Tibial nerve (tissue), 4 donors: Measurements from ENCODE around the gene SRSF2. TPM values are rescaled to one million over a fixed set of nuclear protein-coding genes. Genes with fewer than 3 reads are reported as not detected.

ENCODE experiments used
- DNase-seq, 2 donors: peaks; one replicate each; pipeline ENCODE4 v3.0.0-alpha.2; 2019; ENCODE audit warnings: low spot score in 2 of 2
- H3K27ac ChIP-seq, 4 donors: fragments of 200-600 bp; sonication (generic) in 3 of 4; one replicate each; pipeline ENCODE4 v1.5.1; 2017 to 2019; ENCODE audit warnings: mild to moderate bottlenecking in 1 of 4
- H3K27me3 ChIP-seq, 2 donors: fragments of 200-600 bp; sonication (generic) in 1 of 2; one replicate each; pipeline versions ENCODE4 v1.5.1 to v1.6.0; 2017 to 2019
- H3K36me3 ChIP-seq, 3 donors: fragments of 200-600 bp; sonication (generic); one replicate each; pipeline ENCODE4 v1.5.1; 2018 to 2019
- H3K4me1 ChIP-seq, 4 donors: fragments of 200-600 bp; sonication (generic) in 3 of 4; one replicate each; pipeline ENCODE4 v1.5.1; 2017 to 2019
- H3K4me3 ChIP-seq, 4 donors: fragments of 200-600 bp; sonication (generic) in 3 of 4; one replicate each; pipeline ENCODE4 v1.5.1; 2017 to 2019; ENCODE audit warnings: mild to moderate bottlenecking in 1 of 4, moderate library complexity in 1 of 4
- H3K9me3 ChIP-seq, 4 donors: fragments of 200-600 bp; sonication (generic) in 3 of 4; one replicate each; pipeline ENCODE4 v1.5.1; 2017 to 2019
- EP300 ChIP-seq, 2 donors: sonication (generic); formaldehyde crosslinking; IDR thresholded peaks; one replicate each; pipeline ENCODE4 v1.6.1; 2017; ENCODE audit warnings: antibody characterized with exemption in 2 of 2, mild to moderate bottlenecking in 1 of 2
- POLR2A ChIP-seq, 2 donors: fragments of 450-650 bp; IDR thresholded peaks; one replicate each; pipeline ENCODE4 v1.6.1; 2017; ENCODE audit warnings: antibody characterized with exemption in 2 of 2, mild to moderate bottlenecking in 2 of 2, moderate library complexity in 2 of 2
- WGBS, 2 donors: methylation state at CpG; one replicate each; pipeline ENCODE4 v1.1.5; 2018; 5-methylcytosine and 5-hydroxymethylcytosine counted together
- total RNA-seq, 4 donors: library from RNA; depleted of rRNA; stranded (reverse); fragments of >200 nt; gene quantifications; one replicate each; pipeline ENCODE4 v1.1.0, GENCODE V29; 2016
- TF ChIP-seq, protein P1 (sequence below), 5 experiments: fragments of 200-600 bp in 3 of 5; fragments of 450-650 bp in 2 of 5; sonication (generic) in 3 of 5; IDR thresholded peaks; one replicate each; pipeline ENCODE4 v1.5.1; 2016 to 2019; ENCODE audit warnings: antibody characterized with exemption in 5 of 5, mild to moderate bottlenecking in 3 of 5, moderate library complexity in 2 of 5

The SRSF2 gene
- total RNA-seq, 4 donors from 2014 or later: 196 to 452 (median 271) TPM

DNA sequence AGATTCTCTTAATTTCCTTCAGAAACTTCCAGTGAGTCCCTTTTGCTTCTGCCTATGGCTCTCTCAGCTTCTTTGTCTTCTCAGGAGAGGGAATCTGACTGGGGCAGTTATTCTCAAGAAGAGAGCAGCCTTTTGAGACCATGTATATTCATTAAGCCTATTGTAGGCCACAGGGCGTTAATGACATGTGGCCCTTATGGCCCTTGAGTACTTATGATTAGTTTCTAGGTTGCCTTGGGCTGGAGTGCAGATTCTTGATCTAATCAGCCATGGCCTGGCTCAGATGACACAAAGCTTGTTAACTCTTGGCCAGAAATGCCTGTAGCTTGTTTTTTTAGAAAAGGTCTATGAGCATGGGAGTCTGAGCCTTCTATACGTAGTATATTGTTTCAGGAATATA, 18.2 kb upstream of the SRSF2 start:
- H3K9me3 ChIP-seq: no peaks in the 10 kb centered on the region
- no peak for TF ChIP-seq POLR2A (IDR thresholded peaks at IDR 0.05)
- TF ChIP-seq, protein P1, sequence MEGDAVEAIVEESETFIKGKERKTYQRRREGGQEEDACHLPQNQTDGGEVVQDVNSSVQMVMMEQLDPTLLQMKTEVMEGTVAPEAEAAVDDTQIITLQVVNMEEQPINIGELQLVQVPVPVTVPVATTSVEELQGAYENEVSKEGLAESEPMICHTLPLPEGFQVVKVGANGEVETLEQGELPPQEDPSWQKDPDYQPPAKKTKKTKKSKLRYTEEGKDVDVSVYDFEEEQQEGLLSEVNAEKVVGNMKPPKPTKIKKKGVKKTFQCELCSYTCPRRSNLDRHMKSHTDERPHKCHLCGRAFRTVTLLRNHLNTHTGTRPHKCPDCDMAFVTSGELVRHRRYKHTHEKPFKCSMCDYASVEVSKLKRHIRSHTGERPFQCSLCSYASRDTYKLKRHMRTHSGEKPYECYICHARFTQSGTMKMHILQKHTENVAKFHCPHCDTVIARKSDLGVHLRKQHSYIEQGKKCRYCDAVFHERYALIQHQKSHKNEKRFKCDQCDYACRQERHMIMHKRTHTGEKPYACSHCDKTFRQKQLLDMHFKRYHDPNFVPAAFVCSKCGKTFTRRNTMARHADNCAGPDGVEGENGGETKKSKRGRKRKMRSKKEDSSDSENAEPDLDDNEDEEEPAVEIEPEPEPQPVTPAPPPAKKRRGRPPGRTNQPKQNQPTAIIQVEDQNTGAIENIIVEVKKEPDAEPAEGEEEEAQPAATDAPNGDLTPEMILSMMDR (IDR thresholded peaks at IDR 0.05): no peak
- TF ChIP-seq EP300 (IDR thresholded peaks at IDR 0.05): no peak
- H3K27me3 ChIP-seq: no peaks in the 10 kb centered on the region
- no peak for DNase-seq
- peaks cover 0 to 76% (median 4%) of the 10 kb centered on the region in 3 donors for H3K36me3 ChIP-seq
- no peak overlapping the region for H3K4me3 ChIP-seq
- H3K4me1 ChIP-seq: peaks cover 0 to 4% (median 0%) of the 10 kb centered on the region in 4 donors
- 98 to 100% methylated on average over 2 of the region's 2 CpGs for WGBS, 2 donors
- no peak overlapping the region for H3K27ac ChIP-seq

DNA sequence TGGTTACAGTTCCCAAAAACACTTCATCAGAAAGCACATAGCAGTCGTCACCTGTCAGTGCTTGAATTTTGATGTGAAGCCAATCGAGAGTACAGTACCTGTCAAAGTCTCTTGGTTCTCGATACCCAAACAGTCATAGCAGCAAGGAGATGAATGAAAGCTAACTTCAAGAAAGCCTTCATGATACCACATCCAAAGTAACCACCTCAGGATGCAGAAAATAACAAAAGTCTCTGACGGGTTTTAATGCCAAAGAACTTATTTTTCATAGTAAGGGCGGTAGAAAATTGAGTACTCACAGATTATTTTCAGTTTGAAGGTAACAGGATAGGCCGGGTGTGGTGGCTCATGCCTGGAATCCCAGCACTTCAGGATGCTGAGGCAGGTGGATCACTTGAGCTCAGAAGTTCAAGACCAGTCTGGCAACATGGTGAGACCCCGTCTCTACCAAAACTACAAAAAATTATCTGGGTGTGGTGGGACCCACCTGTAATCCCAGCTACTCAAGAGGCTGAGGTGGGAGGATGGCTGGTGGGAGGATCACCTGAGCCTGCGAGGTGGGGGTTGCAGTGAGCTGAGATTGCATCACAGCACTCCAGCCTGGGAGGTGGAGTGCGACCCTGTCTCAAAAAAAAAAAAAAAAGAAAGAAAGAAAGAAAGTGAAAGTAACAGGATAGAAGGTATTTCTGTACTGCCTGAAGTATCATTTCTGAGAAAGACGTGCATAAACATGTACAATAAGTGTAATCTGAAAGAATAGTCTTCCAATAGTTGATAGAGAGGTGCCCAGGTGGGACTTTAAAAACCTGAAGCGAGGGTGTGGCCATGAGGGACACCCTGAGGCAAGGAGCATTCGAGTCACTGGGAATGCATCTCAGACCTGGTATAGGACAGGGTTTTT, 16.2 kb upstream of the SRSF2 start:
- 89 to 95% methylated on average over 12 of the region's 12 CpGs for WGBS, 2 donors
- H3K36me3 ChIP-seq: peaks cover 0 to 75% (median 3%) of the 10 kb centered on the region in 3 donors
- TF ChIP-seq, protein P1 (IDR thresholded peaks at IDR 0.05): no peak
- no peak for TF ChIP-seq POLR2A (IDR thresholded peaks at IDR 0.05)
- no peak for TF ChIP-seq EP300 (IDR thresholded peaks at IDR 0.05)
- no peaks in the 10 kb centered on the region for H3K27me3 ChIP-seq
- H3K27ac ChIP-seq: peak overlapping the region in 1 of 4 donors; percentile 13
- DNase-seq: no peak
- H3K4me1 ChIP-seq: peaks cover 0 to 4% (median 0%) of the 10 kb centered on the region in 4 donors
- no peaks in the 10 kb centered on the region for H3K9me3 ChIP-seq
- no peak overlapping the region for H3K4me3 ChIP-seq

DNA sequence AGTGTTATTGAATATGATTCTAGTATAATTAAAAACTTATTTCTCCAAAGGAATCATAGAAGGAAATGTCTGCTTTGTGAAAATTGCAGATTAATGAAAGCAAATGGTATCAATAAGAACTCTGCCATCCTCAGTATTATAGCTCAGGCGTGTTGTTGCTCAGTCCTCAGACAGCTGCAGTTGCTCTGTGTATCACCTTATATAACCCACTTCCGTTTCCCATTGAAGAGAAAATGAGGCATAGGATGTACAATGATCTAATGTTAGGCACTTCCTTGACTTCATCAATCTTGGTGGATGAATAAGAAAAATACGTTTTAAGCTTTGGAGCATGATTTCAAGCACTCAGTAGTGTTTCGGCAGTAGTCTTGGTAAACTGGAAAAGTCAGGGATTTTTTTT, 14.9 kb upstream of the SRSF2 start:
- Histone ChIP-seq H3K9me3 (no peaks in the 10 kb centered on the region), H3K4me3 (no peak overlapping the region), H3K36me3 (peaks cover 0 to 71% (median under 1%) of the 10 kb centered on the region in 3 donors), H3K27ac (peak overlapping the region in 1 of 4 donors; percentile 40), H3K4me1 (peaks cover 0 to 12% (median 0%) of the 10 kb centered on the region in 4 donors), H3K27me3 (no peaks in the 10 kb centered on the region)
- no peak for TF ChIP-seq EP300 (IDR thresholded peaks at IDR 0.05)
- no peak for TF ChIP-seq POLR2A (IDR thresholded peaks at IDR 0.05)
- TF ChIP-seq, protein P1 (IDR thresholded peaks at IDR 0.05): no peak
- 55 to 59% methylated on average over 4 of the region's 4 CpGs for WGBS, 2 donors
- DNase-seq: no peak

DNA sequence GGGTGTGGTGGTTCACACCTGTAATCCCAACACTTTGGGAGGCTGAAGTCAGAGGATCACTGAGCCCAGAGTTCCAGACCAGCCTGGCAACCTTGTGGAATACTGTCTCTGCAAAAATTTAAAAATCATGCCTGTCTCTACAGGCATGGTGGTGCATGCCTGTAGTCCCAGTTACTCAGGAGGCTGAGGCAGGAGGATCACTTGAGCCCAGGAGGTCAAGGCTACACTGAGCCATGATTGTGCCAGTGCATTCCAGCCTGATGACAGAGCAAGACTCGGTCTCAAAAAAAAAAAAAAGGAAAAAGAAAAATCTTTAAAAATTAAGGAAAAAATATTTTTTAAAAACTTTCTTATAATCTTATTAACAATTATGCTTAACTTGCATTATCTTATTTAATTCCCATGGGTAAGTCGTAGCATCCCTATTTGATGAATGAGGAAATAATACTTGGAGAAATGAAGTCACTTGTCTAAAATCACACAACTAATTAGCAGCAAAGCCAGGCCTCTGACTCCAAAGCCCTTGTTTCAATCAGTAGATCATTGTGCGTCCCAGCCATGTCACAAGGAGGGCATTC, 14.4 kb upstream of the SRSF2 start:
- no peak overlapping the region for H3K4me3 ChIP-seq
- WGBS, 2 donors: 49 to 59% methylated on average over 3 of the region's 3 CpGs
- DNase-seq: no peak
- H3K36me3 ChIP-seq: peaks cover 0 to 71% (median 0%) of the 10 kb centered on the region in 3 donors
- no peak for TF ChIP-seq POLR2A (IDR thresholded peaks at IDR 0.05)
- TF ChIP-seq EP300 (IDR thresholded peaks at IDR 0.05): no peak
- TF ChIP-seq, protein P1 (IDR thresholded peaks at IDR 0.05): no peak
- no peaks in the 10 kb centered on the region for H3K9me3 ChIP-seq
- peak overlapping the region in 1 of 4 donors; percentile 40 for H3K27ac ChIP-seq
- peaks cover 0 to 12% (median 0%) of the 10 kb centered on the region in 4 donors for H3K4me1 ChIP-seq
- H3K27me3 ChIP-seq: no peaks in the 10 kb centered on the region

DNA sequence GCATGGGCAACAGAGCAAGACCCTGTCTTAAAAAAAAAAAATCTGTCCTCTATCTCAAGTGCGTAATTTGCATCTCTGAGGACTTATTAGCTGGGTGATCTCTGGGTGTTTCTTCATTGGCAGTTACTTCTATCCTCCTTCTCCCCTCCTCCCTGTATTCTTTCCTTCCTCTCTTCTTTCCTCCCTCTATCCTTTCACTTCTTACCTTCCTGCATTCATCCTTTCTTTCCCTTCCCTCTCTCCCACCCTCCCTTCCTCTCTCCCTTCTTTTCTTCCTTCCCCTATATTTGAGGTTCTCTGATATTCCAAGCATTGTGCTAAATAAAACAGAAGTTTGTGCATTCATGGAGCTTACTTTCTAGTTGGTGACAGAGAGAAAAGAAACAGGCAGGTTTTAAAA, 11.5 kb upstream of the SRSF2 start:
- no peak for DNase-seq
- no peaks in the 10 kb centered on the region for H3K9me3 ChIP-seq
- no peaks in the 10 kb centered on the region for H3K27me3 ChIP-seq
- 100% methylated on average over 1 of the region's 1 CpG for WGBS, 2 donors
- H3K27ac ChIP-seq: peak overlapping the region in 1 of 4 donors; percentile 28
- peaks cover 0 to 75% (median 8%) of the 10 kb centered on the region in 3 donors for H3K36me3 ChIP-seq
- TF ChIP-seq POLR2A (IDR thresholded peaks at IDR 0.05) (no peak), EP300 (IDR thresholded peaks at IDR 0.05) (no peak)
- TF ChIP-seq, protein P1 (IDR thresholded peaks at IDR 0.05): no peak
- H3K4me3 ChIP-seq: no peak overlapping the region
- H3K4me1 ChIP-seq: peaks cover 0 to 12% (median 0%) of the 10 kb centered on the region in 4 donors
